ENCODE data around the gene PBX3.

The PBX3 gene

DNA sequence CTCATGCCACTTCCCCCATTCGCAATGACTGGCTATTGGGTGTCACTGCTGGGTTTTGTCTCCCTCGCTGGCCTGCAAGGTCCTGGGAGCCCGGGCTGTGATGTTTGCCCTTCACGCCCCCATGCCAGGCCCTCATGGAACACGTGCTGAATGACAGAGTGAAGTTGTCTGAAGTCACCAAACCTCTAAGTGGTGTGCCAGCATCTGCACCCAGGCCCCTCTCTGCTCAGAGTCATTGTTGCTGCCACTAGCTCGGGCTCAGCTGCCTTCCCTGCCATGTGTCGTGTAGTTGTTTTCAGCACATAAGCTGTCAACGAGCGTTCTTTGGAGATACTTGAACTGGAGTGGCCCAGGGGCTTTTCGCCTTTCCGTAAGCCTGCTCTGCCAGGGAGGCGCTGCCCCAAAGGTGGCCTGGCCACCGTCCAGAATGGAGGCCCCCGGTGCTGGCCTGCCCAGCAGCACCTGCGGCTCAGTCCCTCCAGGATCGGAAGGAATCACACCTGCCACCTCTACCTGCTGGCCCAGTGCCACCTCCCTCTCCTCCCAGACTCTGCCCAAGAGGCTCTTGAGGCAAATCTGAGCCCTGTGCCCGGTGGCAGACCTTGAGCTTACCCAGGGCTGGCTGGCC lies 250.1 kb downstream of the PBX3 start:
- H3K36me3 Mint-ChIP-seq (ENCODE audit: low read depth): no peaks in the 10 kb centered on the region
- no peak overlapping the region for H3K27ac Mint-ChIP-seq
- no peak overlapping the region for H3K4me3 Mint-ChIP-seq
- H3K4me1 Mint-ChIP-seq: no peaks in the 10 kb centered on the region
- H3K27me3 Mint-ChIP-seq (ENCODE audit: low read depth): peaks cover 4% of the 10 kb centered on the region
- TF ChIP-seq CTCF (IDR thresholded peaks at IDR 0.05; ENCODE audit: unreplicated experiment in 3 of 3): no peak
- H3K9me3 Mint-ChIP-seq: no peaks in the 10 kb centered on the region

GRCh38 chr9:125998837-125999503 lies 251.8 kb downstream of the PBX3 start:
- H3K4me1 Mint-ChIP-seq: no peaks in the 10 kb centered on the region
- H3K4me3 Mint-ChIP-seq: no peak overlapping the region
- no peak for TF ChIP-seq CTCF (IDR thresholded peaks at IDR 0.05; ENCODE audit: unreplicated experiment in 3 of 3)
- no peaks in the 10 kb centered on the region for H3K9me3 Mint-ChIP-seq
- peaks cover 4% of the 10 kb centered on the region for H3K27me3 Mint-ChIP-seq (ENCODE audit: low read depth)
- H3K27ac Mint-ChIP-seq: no peak overlapping the region
- no peaks in the 10 kb centered on the region for H3K36me3 Mint-ChIP-seq (ENCODE audit: low read depth)

GRCh38 chr9:125999504-125999881 lies 252.3 kb downstream of the PBX3 start:
- no peak for TF ChIP-seq CTCF (IDR thresholded peaks at IDR 0.05; ENCODE audit: unreplicated experiment in 3 of 3)
- Mint-ChIP-seq H3K36me3 (ENCODE audit: low read depth) (no peaks in the 10 kb centered on the region), H3K4me3 (no peak overlapping the region), H3K27me3 (ENCODE audit: low read depth) (peaks cover 4% of the 10 kb centered on the region), H3K27ac (no peak overlapping the region), H3K9me3 (no peaks in the 10 kb centered on the region), H3K4me1 (no peaks in the 10 kb centered on the region)

GRCh38 chr9:126000256-126000655 lies 253.1 kb downstream of the PBX3 start:
- H3K27me3 Mint-ChIP-seq (ENCODE audit: low read depth): peaks cover 4% of the 10 kb centered on the region
- no peaks in the 10 kb centered on the region for H3K9me3 Mint-ChIP-seq
- TF ChIP-seq CTCF (IDR thresholded peaks at IDR 0.05; ENCODE audit: unreplicated experiment in 3 of 3): no peak
- H3K27ac Mint-ChIP-seq: no peak overlapping the region
- H3K4me3 Mint-ChIP-seq: no peak overlapping the region
- no peaks in the 10 kb centered on the region for H3K36me3 Mint-ChIP-seq (ENCODE audit: low read depth)
- no peaks in the 10 kb centered on the region for H3K4me1 Mint-ChIP-seq

DNA sequence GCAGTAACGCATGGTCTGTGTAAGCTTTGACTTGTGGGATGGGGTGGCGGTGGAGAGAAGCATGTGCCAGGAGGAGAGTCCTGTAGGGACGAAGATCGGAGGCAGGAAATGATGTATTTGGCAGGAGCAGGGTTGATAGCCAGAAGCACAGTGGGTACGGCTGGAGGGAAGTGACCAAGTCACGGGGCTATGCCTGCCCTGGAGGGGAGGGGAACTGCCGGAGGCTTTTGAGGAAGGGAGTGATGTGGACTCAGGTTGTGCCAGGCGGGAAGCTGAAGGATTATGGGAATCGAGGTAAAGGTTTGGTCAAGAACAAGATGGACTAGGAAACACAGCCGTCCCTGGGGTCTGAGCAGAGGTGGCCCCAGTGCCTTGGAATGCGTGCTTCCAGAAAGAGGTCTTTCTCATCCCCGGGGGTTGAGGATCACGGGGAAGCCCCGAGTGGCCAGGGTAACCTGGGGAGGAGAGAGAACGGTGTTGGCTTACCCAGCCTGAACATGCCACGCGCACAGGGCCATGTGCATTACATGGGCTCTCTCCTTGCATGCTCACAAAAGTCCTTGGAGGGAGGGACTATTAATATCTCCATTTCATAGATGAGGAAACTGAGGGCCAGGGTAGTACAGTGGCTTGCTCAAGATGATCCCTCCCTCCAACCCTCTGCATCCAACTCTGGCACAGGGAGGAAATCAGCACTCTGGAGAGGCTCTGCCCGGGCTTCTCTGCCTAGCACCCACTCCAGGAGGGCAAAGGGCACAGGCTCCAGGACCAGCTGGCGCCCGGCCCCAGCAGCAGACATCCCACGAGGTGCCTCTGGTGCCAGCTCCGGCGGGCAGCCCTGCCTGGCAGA lies 253.8 kb downstream of the PBX3 start:
- Mint-ChIP-seq H3K9me3 (no peaks in the 10 kb centered on the region), H3K4me1 (no peaks in the 10 kb centered on the region), H3K36me3 (ENCODE audit: low read depth) (no peaks in the 10 kb centered on the region), H3K27ac (peak overlapping the region in 1 of 3 experiments; percentile 20), H3K27me3 (ENCODE audit: low read depth) (peaks cover 2% of the 10 kb centered on the region), H3K4me3 (no peak overlapping the region)
- no peak for TF ChIP-seq CTCF (IDR thresholded peaks at IDR 0.05; ENCODE audit: unreplicated experiment in 3 of 3)

Data from nephron (organoid).